IPS-15b (cell line): ENCODE data around the gene TNIK.

Experiments used
- H3K27me3 ChIP-seq: one replicate; pipeline ENCODE4 v1.6.1; 2013; ENCODE audit warnings: low read length; ENCODE audit not compliant: control insufficient read depth, insufficient read depth
- H3K36me3 ChIP-seq: one replicate; pipeline ENCODE4 v1.6.1; 2013; ENCODE audit warnings: low read length; ENCODE audit not compliant: control insufficient read depth, insufficient read depth
- H3K4me1 ChIP-seq: one replicate; pipeline ENCODE4 v1.6.1; 2013; ENCODE audit warnings: mild to moderate bottlenecking, low read length; ENCODE audit not compliant: control insufficient read depth, insufficient read depth
- H3K4me3 ChIP-seq: one replicate; pipeline ENCODE4 v1.5.1; 2013; ENCODE audit warnings: low read depth, low read length
- H3K9ac ChIP-seq: one replicate; pipeline ENCODE4 v1.6.1; 2013; ENCODE audit warnings: low read depth, mild to moderate bottlenecking, low read length
- H3K9me3 ChIP-seq: one replicate; pipeline ENCODE4 v1.6.1; 2013; ENCODE audit warnings: mild to moderate bottlenecking, low read length; ENCODE audit not compliant: control insufficient read depth, insufficient read depth

The TNIK gene

DNA sequence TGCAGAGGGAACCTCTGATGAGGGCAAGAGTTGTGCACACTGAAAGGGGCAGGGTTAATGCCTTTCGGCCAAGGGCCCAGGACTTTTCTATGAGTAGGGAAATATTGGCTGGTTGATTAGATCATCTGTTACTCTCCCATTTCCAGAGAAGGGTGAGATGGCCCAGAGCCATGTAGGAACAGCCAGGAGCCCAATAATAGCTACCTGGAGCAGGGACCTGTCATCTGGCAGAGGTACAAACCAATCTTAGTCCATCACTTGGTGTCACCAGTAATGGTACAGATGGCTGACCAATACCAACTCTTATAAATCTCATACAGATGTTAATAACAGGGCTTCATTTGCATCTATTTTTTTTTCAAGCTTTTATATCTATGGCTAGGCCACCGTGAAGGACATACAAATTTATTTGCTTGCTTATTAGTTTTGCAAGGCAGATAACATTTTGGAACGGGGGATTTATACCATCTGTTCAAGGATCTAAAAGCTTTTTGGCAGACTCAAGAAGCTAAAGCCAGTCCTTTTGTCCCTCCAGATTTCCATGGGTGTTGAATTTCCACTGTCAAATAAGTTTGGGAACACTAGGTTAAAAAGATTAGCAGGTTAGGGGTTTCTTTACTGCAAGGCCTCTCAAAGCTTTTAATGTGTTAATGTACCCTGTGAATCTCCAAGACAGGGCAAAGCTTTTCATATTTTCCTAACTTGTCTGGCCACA is 79.3 kb downstream of the TNIK start:
- Histone ChIP-seq H3K4me1 (peaks cover 19% of the 10 kb centered on the region), H3K27me3 (no peaks in the 10 kb centered on the region), H3K9me3 (no peaks in the 10 kb centered on the region), H3K36me3 (no peaks in the 10 kb centered on the region), H3K9ac (no peak overlapping the region), H3K4me3 (no peak overlapping the region)

DNA sequence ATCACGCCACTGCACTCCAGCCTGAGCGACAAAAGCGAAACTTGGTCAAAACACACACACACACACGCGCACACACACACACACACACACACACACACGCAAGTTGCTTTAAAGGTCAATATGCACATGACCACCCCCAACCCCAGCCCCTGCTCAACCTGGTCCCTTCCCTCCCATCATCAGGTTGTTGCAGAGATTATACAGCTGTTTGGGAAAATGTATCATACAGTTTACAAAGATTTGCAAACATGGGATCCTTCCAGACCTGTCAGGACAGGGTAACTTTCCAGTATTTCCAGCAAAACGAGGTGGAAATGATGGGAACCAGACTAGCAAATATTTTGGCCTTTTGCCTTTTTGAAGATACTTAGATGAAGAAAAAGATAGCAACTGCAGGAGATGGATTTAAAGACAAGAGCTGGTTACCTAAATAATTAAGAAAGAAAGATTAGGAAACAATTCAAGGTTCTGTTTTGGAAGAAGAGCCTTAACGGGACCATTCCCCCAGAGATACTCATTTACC is 80.2 kb downstream of the TNIK start:
- no peak overlapping the region for H3K4me3 ChIP-seq

DNA sequence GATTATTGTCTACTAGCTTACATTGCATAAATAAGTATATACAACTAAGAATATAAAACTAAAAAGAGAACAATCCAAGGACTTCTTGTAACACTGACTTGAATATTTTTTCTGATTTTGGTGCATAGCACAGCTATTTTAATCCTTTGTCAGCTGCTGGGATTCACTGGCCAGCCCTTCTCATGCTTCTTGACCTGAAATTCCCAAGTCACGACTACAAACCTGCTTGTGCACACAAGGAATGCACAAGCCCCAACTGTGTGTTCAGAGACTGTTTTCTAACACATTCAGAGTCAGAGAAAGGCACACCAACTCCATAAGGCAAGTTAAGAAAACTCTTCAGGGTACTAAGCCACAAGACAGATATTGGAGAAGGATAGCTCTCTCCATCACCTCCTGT is 80.9 kb downstream of the TNIK start:
- Histone ChIP-seq H3K4me1 (peaks cover 12% of the 10 kb centered on the region), H3K36me3 (no peaks in the 10 kb centered on the region), H3K27me3 (no peaks in the 10 kb centered on the region), H3K9ac (no peak overlapping the region), H3K4me3 (no peak overlapping the region), H3K9me3 (no peaks in the 10 kb centered on the region)

More for the DNA sequence above, 80.2 kb downstream of the TNIK start:
- Histone ChIP-seq H3K4me1 (peaks cover 19% of the 10 kb centered on the region), H3K27me3 (no peaks in the 10 kb centered on the region), H3K36me3 (no peaks in the 10 kb centered on the region), H3K9ac (no peak overlapping the region), H3K9me3 (no peaks in the 10 kb centered on the region)

DNA sequence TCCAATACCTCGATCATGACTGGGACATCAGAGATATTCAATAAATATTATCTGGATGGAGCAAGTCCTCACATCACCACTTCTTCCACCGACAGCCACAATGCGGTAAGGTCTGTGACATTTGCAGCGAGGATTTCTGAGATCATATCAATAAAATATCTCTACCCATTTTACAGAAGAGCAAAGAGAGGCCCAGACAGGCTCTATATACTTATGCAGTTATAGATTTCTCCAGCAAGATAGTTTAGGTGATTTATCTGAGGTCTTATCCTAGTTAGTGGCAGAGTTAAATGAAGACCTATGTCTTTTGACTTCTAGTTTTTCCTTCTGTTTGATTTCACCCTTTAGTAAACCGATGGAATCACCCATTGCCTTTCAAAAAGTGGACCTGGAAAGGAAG is 81.6 kb downstream of the TNIK start:
- no peak overlapping the region for H3K9ac ChIP-seq
- H3K4me1 ChIP-seq, result peaks cover 5% of the 10 kb centered on the region
- H3K9me3 ChIP-seq, result no peaks in the 10 kb centered on the region
- no peaks in the 10 kb centered on the region for H3K36me3 ChIP-seq
- no peaks in the 10 kb centered on the region for H3K27me3 ChIP-seq
- no peak overlapping the region for H3K4me3 ChIP-seq

DNA sequence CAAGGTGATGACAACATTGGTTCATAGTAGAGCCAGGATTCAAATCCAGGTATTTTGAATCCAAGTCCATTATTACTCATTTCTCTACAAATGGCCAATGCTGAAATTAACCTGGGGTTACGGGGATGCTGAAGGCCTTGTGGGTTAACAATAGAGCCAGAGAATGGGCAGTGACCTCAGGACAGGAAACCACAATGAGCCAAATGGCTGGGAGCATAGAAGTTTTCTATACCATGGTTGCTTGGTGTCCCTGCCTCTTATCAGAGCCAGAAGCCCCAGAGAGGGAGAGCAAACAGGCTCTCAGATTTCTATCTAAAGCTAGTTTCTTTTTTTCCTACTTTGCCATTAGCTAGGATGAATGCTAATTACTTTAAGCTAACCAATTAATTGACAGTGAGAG is 82.3 kb downstream of the TNIK start:
- no peaks in the 10 kb centered on the region for H3K9me3 ChIP-seq
- H3K36me3 ChIP-seq, result no peaks in the 10 kb centered on the region
- no peak overlapping the region for H3K4me3 ChIP-seq
- H3K27me3 ChIP-seq, result no peaks in the 10 kb centered on the region
- peaks cover 4% of the 10 kb centered on the region for H3K4me1 ChIP-seq
- no peak overlapping the region for H3K9ac ChIP-seq

DNA sequence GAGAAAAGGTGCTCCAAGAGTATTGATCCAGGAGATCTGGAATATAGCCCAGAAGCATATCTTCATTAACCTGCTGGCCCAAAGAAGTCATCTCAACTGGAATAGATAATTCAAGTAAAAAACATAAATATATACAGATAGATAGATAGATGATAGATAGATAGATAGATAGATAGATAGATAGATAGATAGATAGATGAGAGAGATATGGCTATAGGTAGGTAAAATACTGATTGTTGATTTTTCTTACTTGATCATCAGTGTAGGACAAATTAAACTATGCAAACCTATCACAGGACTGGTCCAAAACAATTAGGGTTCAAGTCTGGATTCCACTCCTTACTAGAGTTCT is 83.6 kb downstream of the TNIK start:
- Histone ChIP-seq H3K4me1 (peaks cover 3% of the 10 kb centered on the region), H3K4me3 (no peak overlapping the region), H3K9ac (no peak overlapping the region), H3K36me3 (no peaks in the 10 kb centered on the region), H3K9me3 (no peaks in the 10 kb centered on the region), H3K27me3 (no peaks in the 10 kb centered on the region)

DNA sequence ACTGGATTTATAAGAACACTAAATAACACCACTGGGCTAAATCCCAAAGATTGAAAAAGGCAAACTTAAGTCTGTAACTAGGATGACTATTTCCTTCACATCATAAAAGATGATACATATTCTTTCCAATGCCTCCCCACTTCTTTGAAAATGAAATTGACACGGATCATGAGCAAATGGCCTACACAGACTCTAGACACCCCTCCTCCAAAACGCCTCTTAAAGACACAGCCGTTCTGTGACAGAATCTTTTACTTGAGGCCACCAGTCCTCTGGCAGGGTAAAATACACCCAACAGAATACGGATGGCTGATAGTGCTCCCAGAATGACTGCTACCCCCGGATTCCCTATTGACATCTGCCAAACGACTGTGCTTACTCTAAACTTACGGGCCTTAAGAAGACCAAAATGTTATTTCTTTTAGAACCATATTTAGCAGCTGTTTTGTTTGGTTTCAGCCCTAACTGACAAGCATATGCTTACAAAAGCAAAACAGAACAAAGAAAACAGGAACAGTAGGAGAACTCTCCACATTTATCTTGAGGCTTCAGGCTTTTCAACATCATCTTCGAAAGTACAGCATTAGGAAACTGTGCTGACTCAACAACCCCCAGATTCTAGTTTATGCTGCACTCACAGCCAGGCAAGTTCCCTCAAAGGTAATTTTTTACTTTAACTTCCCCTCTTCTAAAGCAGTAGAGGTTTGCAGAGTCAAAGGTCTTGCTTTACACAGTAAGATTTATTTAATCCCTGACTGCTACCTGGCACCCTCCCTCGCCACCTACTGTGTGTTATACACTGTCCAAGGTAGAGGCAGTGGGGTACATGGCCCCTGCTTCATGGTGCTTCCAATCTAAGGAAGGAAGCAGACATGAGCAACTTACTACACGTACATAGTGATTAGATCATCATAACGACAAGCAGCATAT is 84.3 kb downstream of the TNIK start:
- H3K9ac ChIP-seq, result no peak overlapping the region
- no peaks in the 10 kb centered on the region for H3K36me3 ChIP-seq
- no peaks in the 10 kb centered on the region for H3K4me1 ChIP-seq
- no peaks in the 10 kb centered on the region for H3K27me3 ChIP-seq
- H3K4me3 ChIP-seq, result no peak overlapping the region
- H3K9me3 ChIP-seq, result no peaks in the 10 kb centered on the region

DNA sequence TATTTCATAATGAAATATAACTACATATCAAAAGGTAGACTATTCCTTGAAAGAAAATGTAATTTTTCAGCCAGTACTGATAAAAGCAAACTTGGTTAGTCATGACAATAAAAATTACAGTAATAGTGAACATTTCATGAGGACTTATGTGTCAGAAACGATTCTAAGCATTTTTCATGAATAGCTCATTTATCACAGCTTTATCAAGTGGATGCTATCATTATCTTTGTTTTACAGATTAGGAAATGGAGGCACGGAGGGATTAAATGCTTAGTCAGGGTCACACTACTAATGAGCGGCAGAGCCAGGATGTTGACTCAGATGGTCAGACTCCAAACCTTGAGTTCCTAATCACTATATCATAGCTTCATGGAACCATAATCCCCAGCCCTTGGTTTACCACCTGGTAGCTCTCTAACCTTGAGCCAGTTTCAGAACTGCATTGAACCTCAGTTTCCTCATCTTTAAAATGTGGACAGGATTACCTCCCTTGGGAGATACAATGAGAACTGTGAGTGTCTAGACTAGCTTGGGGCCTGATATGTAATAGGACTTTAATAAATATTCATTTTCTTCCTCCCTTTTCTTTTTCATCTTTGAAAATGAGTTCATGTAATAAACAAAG is 85.4 kb downstream of the TNIK start:
- H3K4me1 ChIP-seq, result no peaks in the 10 kb centered on the region
- no peak overlapping the region for H3K4me3 ChIP-seq
- H3K27me3 ChIP-seq, result no peaks in the 10 kb centered on the region
- no peaks in the 10 kb centered on the region for H3K9me3 ChIP-seq
- no peak overlapping the region for H3K9ac ChIP-seq
- no peaks in the 10 kb centered on the region for H3K36me3 ChIP-seq

DNA sequence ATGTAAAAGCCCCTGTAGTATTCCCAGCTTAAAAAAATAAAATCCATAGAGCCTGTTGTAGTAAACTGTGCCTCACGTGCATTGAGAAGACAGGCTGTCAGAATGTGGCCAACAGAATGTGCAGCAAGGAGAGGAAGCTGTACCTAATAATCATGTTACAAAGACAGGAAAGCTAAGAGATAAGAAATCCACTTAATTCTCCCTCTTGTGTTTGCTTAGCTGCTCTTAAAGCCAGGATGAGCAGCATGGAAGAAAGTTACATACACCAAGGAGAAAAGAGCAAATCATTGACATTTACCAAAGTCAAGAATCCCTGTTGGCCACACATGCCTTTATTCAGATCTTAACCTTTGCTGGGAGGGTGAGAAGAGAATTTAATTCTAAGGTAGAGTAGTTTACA is 85.9 kb downstream of the TNIK start:
- H3K4me1 ChIP-seq, result no peaks in the 10 kb centered on the region
- H3K9ac ChIP-seq, result no peak overlapping the region
- H3K4me3 ChIP-seq, result no peak overlapping the region
- H3K27me3 ChIP-seq, result no peaks in the 10 kb centered on the region
- H3K9me3 ChIP-seq, result no peaks in the 10 kb centered on the region
- H3K36me3 ChIP-seq, result no peaks in the 10 kb centered on the region

DNA sequence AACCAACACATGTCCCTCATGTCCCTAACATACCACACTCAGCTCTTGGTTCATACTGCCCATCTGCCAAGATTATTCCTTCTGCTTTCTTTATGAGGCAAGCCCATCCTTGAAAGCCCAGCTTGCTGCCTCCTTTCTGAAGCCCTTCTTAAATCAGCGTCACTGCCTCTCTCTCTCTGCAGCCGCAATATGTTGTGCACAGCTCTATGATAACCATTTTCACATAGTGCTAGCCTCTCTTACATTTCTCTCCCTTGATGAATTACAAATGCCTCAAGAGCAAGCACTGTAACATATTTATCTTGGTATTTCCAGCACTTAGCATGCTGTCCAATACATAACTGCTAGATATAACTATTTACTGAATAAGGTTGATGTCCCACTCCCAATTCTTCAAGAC is 86.5 kb downstream of the TNIK start:
- no peaks in the 10 kb centered on the region for H3K9me3 ChIP-seq
- no peak overlapping the region for H3K9ac ChIP-seq
- no peaks in the 10 kb centered on the region for H3K27me3 ChIP-seq
- H3K36me3 ChIP-seq, result no peaks in the 10 kb centered on the region
- no peak overlapping the region for H3K4me3 ChIP-seq
- no peaks in the 10 kb centered on the region for H3K4me1 ChIP-seq

DNA sequence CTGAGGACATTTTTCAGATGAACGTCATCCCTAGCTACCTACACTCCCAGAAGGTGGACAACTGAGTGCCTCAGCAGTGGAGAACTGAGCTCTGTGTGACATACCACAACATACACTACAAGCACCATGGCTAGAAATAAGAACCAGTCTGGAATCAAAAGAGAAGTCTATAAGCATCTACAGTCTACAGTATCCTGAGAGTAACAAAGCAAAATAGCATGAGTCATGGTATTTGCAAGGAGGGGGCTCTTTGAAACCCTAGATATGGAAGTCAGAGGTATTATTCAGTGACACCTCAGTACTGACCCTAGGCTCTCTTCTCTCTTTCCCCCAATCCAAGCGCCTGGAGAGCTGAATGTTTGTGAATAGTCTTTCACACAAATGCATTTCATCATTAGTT is 87.5 kb downstream of the TNIK start:
- no peak overlapping the region for H3K4me3 ChIP-seq
- H3K9me3 ChIP-seq, result no peaks in the 10 kb centered on the region
- H3K36me3 ChIP-seq, result no peaks in the 10 kb centered on the region

More for the DNA sequence above, 87.5 kb downstream of the TNIK start:
- no peaks in the 10 kb centered on the region for H3K4me1 ChIP-seq
- no peaks in the 10 kb centered on the region for H3K27me3 ChIP-seq
- no peak overlapping the region for H3K9ac ChIP-seq
